Adrenal gland (tissue), 12 donors: ENCODE measurements around the gene BARHL2. TPM values are rescaled to one million over a fixed set of nuclear protein-coding genes. Genes with fewer than 3 reads are reported as not detected.

Experiments used
- DNase-seq, 7 donors: peaks; one replicate each; pipeline ENCODE4 v3.0.0-alpha.2; 2019 to 2020
- H3K27ac ChIP-seq, 5 donors: fragments of 200-600 bp; sonication (generic) in 4 of 5; 1 replicate in 3 of 5; 2 replicates in 2 of 5; pipeline versions ENCODE4 v1.5.1 to v1.8.0; 2016 to 2020; ENCODE audit warnings: mild to moderate bottlenecking in 1 of 5
- H3K27me3 ChIP-seq: fragments of 200-600 bp; 2 replicates; pipeline ENCODE4 v1.8.0; 2021
- H3K36me3 ChIP-seq, 2 donors: fragments of 200-600 bp; replicated peaks in 1 of 2; 1 replicate in 1 of 2; 2 replicates in 1 of 2; pipeline versions ENCODE4 v1.5.1 to v1.8.0; 2018 to 2022
- H3K4me1 ChIP-seq, 2 donors: fragments of 200-600 bp; replicated peaks in 1 of 2; 1 replicate in 1 of 2; 2 replicates in 1 of 2; pipeline versions ENCODE4 v1.5.1 to v1.8.0; 2018 to 2021
- H3K4me3 ChIP-seq, 4 donors: fragments of 200-600 bp; sonication (generic) in 3 of 4; one replicate each; pipeline ENCODE4 v1.5.1; 2016 to 2018
- H3K9me3 ChIP-seq, 3 donors: fragments of 200-600 bp; sonication (generic) in 1 of 3; replicated peaks in 1 of 3; 1 replicate in 2 of 3; 2 replicates in 1 of 3; pipeline versions ENCODE4 v1.5.1 to v1.8.0; 2016 to 2021
- POLR2A ChIP-seq, 2 donors: fragments of 450-650 bp; IDR thresholded peaks; one replicate each; pipeline ENCODE4 v1.6.1; 2017; ENCODE audit warnings: antibody characterized with exemption in 2 of 2, mild to moderate bottlenecking in 2 of 2, moderate library complexity in 1 of 2
- WGBS, 4 donors: extraction: QIAGEN DNeasy Blood & Tissue Kit in 2 of 4; methylation state at CpG; one replicate each; pipeline versions ENCODE4 v1.1.5 to v1.1.7; 2013 to 2017; 5-methylcytosine and 5-hydroxymethylcytosine counted together
- intact Hi-C, 2 donors: fragments of 100-400 bp; cut with DNase I; formaldehyde crosslinking; loops; one replicate each; pipeline versions ENCODE4 v1.14.1 to v1.15.0; 2022 to 2023
- polyA plus RNA-seq, 3 donors: library from polyadenylated mRNA; stranded (reverse); fragments of 200-250 nt in 2 of 3; fragments of 350-450 nt in 1 of 3; fragmentation: Illumina TruSeq in 1 of 3; extraction: RNeasy Lipid Tissue Mini Kit (QIAGEN cat#74804) in 1 of 3; gene quantifications; one replicate each; pipeline ENCODE4 v1.2.3, GENCODE V29; 2013 to 2014
- total RNA-seq, 9 donors: library from RNA; depleted of rRNA in 4 of 9; stranded (reverse); fragments of >200 nt in 4 of 9; fragments of 120-200 nt in 1 of 9; fragmentation: NEBNext Ultra II Directional in 1 of 9; extraction: Animal tissue kit (Norgen Biotek cat#: 25700) in 1 of 9; gene quantifications; one replicate each; pipeline versions ENCODE4 v1.1.0 to v1.2.4, GENCODE V29; 2013 to 2023
- TF ChIP-seq, protein P1 (sequence below), 6 experiments: fragments of 450-650 bp in 4 of 6; fragments of 200-600 bp in 2 of 6; sonication (generic) in 1 of 6; IDR thresholded peaks; 1 replicate in 5 of 6; 2 replicates in 1 of 6; pipeline versions ENCODE4 v1.5.1 to v1.8.0; 2016 to 2021; ENCODE audit warnings: antibody characterized with exemption in 6 of 6, mild to moderate bottlenecking in 2 of 6, moderate library complexity in 1 of 6
- donor health status: healthy with polysubstance abuse.
- donor health status: Bipolar disorder and iron deficiency.
- donor health status: DM: yes; HTN: yes; CAD: no.
- donor health status: DM: no; HTN: no; CAD: no.
- donor health status: DM: no; HTN: no; CAD: no.
- donor health status: DM: yes; HTN: yes; CAD: no.

BARHL2 gene
- total and polyA plus RNA-seq, 12 donors = not detected

DNA sequence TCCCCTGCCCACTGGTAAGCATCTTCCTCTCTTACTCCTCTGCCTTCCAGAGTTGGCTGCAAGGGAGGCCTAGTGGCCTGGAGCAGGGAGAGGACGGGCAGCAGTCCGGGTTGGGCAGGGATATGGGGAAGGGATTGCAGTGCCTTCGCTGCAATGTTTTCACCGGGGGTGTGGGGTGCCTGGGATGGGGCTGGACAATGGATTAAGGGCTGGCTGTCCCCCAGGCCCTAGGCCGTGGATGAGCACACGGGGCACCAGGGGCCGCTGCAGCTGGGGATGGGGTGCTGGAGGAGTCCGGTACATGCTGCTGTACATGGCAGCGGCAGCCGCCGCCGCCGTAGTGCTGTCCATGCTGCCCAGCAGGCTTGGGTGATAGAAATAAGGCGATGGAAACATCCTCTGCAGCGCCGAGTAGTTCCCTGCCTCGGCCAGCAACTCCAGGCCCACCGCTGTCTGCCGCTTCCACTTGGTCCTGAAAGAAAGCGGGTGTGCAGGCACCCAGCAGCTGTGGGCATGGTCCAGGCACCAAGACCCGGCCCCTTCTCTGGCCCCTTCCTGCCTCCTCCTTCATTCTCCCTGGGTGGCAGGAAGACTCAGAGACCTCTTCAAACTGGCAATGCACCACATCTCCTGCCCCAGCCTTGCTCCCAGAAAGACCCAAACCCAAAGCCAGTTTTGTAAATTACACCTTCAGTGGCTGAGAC is 4.8 kb downstream of the BARHL2 start:
- H3K4me3 ChIP-seq = no peak overlapping the region
- peaks cover 95% of the 10 kb centered on the region for H3K27me3 ChIP-seq
- TF ChIP-seq, protein P1, sequence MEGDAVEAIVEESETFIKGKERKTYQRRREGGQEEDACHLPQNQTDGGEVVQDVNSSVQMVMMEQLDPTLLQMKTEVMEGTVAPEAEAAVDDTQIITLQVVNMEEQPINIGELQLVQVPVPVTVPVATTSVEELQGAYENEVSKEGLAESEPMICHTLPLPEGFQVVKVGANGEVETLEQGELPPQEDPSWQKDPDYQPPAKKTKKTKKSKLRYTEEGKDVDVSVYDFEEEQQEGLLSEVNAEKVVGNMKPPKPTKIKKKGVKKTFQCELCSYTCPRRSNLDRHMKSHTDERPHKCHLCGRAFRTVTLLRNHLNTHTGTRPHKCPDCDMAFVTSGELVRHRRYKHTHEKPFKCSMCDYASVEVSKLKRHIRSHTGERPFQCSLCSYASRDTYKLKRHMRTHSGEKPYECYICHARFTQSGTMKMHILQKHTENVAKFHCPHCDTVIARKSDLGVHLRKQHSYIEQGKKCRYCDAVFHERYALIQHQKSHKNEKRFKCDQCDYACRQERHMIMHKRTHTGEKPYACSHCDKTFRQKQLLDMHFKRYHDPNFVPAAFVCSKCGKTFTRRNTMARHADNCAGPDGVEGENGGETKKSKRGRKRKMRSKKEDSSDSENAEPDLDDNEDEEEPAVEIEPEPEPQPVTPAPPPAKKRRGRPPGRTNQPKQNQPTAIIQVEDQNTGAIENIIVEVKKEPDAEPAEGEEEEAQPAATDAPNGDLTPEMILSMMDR (IDR thresholded peaks at IDR 0.05) = no peak
- no peak for TF ChIP-seq POLR2A (IDR thresholded peaks at IDR 0.05)
- H3K9me3 ChIP-seq = no peaks in the 10 kb centered on the region
- no peak for DNase-seq
- H3K4me1 ChIP-seq = peaks cover 0 to 10% of the 10 kb centered on the region in 2 donors
- no peaks in the 10 kb centered on the region for H3K36me3 ChIP-seq
- no peak overlapping the region for H3K27ac ChIP-seq
- intact Hi-C loops = loop anchor here in 1 of 2 donors (10.0 kb wide), 1 partner anchor 252 kb away; no protein-coding TSS in a partner anchor
- WGBS, 4 donors = 9 to 14% (median 11%) methylated on average over 5 to 21 of the region's 21 CpGs

GRCh38 chr1:90711696-90712095 is 5.4 kb downstream of the BARHL2 start:
- Histone ChIP-seq H3K4me1 (peaks cover 5 to 10% of the 10 kb centered on the region in 2 donors), H3K4me3 (no peak overlapping the region), H3K27me3 (peaks cover 95% of the 10 kb centered on the region), H3K9me3 (no peaks in the 10 kb centered on the region), H3K36me3 (no peaks in the 10 kb centered on the region), H3K27ac (no peak overlapping the region)
- DNase-seq = no peak
- intact Hi-C loops = loop anchor here in 1 of 2 donors (10.0 kb wide), 1 partner anchor 253 kb away; no protein-coding TSS in a partner anchor
- TF ChIP-seq, protein P1 (IDR thresholded peaks at IDR 0.05) = no peak
- no peak for TF ChIP-seq POLR2A (IDR thresholded peaks at IDR 0.05)
- 13 to 25% (median 20%) methylated on average over 5 of the region's 5 CpGs for WGBS, 4 donors

DNA sequence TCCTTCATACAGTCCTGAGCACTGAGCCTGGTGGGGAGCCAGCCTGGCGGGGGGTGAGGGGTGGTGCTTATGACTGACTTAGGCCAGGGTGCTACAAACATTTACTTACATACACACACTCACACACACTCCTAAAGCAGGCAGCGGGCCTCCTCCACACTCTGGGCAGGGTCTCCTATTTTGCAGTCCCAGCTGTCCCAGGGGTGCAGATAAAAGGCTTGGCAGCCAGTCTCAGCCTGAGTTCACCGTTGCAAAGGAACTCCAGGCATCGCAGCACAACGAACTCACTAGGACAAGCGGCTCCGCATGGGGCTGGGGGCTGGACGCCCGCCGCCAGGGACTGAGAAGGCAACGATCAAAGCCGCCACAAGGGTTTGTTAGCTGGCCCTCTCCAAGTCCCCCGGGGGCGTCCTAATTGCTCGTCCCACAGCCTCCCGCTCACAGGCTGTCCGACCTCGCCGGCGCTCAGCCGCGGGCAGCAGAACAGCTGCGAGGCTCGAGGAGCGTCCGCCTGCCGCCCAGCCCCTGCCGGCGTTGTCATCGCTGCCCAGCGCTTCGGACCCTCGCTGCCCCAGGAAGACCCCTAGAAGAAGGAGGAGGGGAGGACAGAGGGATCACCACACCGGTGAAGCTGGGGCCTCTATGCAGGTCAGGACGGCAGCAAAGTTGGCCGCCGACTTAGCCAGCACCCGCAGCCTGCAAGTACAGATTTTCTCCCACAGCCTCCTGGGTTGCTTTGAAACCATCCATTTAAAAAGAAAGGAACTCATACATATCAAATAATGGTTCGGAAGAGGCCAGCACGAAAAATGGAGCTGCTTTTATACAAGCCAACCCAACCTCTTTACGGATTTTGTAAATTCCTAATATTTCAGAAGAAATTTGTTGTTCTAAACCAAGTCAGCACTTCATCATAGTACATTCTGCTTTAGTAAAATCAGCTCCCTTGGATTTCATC is 6.2 kb downstream of the BARHL2 start:
- TF ChIP-seq, protein P1 (IDR thresholded peaks at IDR 0.05) = no peak
- no peak for TF ChIP-seq POLR2A (IDR thresholded peaks at IDR 0.05)
- Histone ChIP-seq H3K4me3 (no peak overlapping the region), H3K4me1 (peaks cover 10 to 14% of the 10 kb centered on the region in 2 donors), H3K9me3 (no peaks in the 10 kb centered on the region), H3K36me3 (no peaks in the 10 kb centered on the region), H3K27me3 (peaks cover 94% of the 10 kb centered on the region), H3K27ac (no peak overlapping the region)
- intact Hi-C loops = loop anchor here in 1 of 2 donors (10.0 kb wide), 1 partner anchor 254 kb away; no protein-coding TSS in a partner anchor
- no peak for DNase-seq
- 3 to 4% (median 3%) methylated on average over 17 to 41 of the region's 41 CpGs for WGBS, 4 donors

DNA sequence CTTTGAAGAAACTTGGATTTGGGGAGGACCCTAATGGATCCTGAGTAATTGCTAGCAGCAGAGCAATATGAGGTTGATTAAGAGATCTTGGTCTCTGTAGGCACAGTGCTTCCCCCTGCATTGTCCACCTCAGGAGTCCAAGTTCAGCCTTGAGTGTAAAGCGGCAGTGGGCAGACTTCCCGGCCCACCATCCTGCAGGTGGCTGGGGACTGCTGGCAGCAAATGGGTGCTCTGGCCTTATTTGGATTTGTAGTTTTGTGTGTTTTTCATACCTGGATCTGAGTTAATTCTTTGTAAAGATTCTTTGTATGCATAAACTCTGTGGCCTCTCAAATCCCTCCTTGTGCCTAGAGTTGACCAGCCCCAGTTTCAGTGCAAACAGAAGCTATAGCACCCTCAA is 7.6 kb downstream of the BARHL2 start:
- no peak for DNase-seq
- intact Hi-C loops = no loop called here
- 20 to 64% (median 56%) methylated on average over 2 of the region's 2 CpGs for WGBS, 4 donors
- Histone ChIP-seq H3K27ac (no peak overlapping the region), H3K4me1 (peaks cover 10 to 14% of the 10 kb centered on the region in 2 donors), H3K27me3 (peaks cover 94% of the 10 kb centered on the region), H3K9me3 (no peaks in the 10 kb centered on the region), H3K36me3 (no peaks in the 10 kb centered on the region), H3K4me3 (no peak overlapping the region)
- TF ChIP-seq POLR2A (IDR thresholded peaks at IDR 0.05) = no peak
- TF ChIP-seq, protein P1 (IDR thresholded peaks at IDR 0.05) = no peak
